C4-2B (cell line): ENCODE data around the gene VCL.

ENCODE experiments used
- H3K27ac ChIP-seq: fragments of 450-650 bp; 2 replicates; pipeline ENCODE4 v1.5.1; 2017
- ZFX ChIP-seq: fragments of 450-650 bp; IDR thresholded peaks from 2 replicates; pipeline ENCODE4 v1.6.1; 2017
- TF ChIP-seq, protein P1 (sequence below): fragments of 450-650 bp; conservative IDR thresholded peaks from 2 replicates; pipeline ENCODE4 v1.5.1; 2017; ENCODE audit warnings: mild to moderate bottlenecking

The VCL gene

DNA sequence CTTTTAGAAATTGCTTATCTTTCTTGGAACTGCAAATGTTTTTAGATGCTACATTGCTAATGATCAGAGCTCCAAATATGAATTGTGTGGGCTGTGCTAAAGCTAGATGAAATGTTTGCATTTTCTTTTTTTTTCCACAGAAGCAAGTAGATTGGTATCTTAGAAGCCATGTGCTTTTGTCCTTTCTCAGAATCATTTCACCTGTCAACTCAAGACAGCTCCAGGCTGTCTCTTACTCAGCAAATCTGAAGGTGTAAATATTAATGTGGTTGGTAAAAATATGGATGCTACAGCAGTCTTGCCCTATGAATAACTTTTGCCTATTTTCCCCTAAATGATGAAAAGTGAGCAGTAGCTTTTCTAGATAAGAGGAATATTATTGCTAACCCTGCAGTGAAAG, 111.5 kb downstream of the VCL start:
- TF ChIP-seq ZFX, result no peak
- TF ChIP-seq, protein P1, sequence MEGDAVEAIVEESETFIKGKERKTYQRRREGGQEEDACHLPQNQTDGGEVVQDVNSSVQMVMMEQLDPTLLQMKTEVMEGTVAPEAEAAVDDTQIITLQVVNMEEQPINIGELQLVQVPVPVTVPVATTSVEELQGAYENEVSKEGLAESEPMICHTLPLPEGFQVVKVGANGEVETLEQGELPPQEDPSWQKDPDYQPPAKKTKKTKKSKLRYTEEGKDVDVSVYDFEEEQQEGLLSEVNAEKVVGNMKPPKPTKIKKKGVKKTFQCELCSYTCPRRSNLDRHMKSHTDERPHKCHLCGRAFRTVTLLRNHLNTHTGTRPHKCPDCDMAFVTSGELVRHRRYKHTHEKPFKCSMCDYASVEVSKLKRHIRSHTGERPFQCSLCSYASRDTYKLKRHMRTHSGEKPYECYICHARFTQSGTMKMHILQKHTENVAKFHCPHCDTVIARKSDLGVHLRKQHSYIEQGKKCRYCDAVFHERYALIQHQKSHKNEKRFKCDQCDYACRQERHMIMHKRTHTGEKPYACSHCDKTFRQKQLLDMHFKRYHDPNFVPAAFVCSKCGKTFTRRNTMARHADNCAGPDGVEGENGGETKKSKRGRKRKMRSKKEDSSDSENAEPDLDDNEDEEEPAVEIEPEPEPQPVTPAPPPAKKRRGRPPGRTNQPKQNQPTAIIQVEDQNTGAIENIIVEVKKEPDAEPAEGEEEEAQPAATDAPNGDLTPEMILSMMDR, result no peak
- H3K27ac ChIP-seq, result no peak overlapping the region

DNA sequence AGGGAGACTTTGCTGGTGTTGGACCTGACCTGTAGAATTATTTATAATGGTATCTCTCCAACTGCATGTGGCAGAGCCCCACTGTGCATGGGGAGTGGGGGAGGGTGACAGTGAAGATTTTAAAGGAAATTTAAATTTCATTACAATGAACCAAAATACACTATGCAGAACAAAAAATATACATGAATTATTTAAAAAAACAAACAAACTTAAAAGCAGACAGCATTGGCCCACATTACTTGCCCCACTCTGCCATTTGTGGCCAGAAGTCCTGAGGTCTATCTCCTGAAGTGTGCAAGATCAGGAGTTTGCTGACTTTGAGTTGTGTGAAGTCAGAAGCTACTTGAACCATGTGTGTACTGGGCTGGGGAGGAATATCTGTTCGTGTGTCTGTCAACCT, 112.2 kb downstream of the VCL start:
- TF ChIP-seq ZFX, result no peak
- TF ChIP-seq, protein P1, result no peak
- H3K27ac ChIP-seq, result no peak overlapping the region

DNA sequence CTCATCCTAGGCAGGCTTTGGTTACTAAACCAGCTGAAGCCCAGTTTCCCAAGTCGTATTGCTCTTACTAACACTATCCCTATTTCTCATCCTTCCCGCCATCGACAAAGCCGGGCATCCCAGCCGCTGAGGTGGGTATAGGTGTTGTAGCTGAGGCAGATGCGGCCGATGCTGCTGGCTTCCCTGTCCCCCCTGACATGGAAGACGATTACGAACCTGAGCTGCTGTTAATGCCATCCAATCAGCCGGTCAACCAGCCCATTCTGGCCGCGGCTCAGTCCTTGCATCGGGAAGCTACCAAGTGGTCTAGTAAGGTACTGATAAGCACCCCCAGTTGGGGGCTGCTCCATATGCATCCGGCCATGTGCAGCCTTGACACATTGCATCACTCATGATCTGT, 113.9 kb downstream of the VCL start:
- TF ChIP-seq, protein P1, result no peak
- no peak for TF ChIP-seq ZFX
- no peak overlapping the region for H3K27ac ChIP-seq

DNA sequence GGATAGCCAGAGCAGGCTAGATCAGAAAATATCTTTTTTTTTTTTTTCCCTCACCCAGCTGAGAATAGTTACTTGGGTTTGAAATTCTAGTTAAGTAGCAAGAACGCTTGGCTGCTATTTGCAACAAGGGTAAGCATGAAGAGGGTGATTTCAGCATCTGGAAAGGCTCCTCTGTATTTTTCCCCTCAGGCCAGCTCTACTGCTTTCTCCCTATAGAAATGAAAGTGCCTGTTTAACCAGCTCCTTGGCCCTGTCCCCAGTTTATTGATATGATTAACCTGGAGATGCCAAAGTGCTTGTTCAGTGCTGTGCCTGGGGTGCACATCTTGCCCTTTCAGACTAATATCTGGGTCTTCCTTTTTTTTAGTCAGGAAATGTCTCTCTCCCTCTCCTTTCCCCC, 115.6 kb downstream of the VCL start:
- H3K27ac ChIP-seq, result no peak overlapping the region

DNA sequence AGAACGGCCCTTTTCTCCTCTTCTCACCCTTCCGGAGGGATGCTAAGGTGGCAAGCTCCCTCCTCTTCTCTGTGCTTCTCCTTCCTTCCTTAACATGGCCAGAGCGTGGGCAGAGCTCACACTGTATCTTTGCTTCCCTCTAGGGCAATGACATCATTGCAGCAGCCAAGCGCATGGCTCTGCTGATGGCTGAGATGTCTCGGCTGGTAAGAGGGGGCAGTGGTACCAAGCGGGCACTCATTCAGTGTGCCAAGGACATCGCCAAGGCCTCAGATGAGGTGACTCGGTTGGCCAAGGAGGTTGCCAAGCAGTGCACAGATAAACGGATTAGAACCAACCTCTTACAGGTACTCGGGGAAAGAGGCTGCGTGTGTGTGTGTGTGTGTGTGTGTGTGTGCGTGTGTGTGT, 116.1 kb downstream of the VCL start:
- no peak overlapping the region for H3K27ac ChIP-seq

More for the DNA sequence above, 115.6 kb downstream of the VCL start:
- TF ChIP-seq, protein P1, result no peak
- no peak for TF ChIP-seq ZFX

DNA sequence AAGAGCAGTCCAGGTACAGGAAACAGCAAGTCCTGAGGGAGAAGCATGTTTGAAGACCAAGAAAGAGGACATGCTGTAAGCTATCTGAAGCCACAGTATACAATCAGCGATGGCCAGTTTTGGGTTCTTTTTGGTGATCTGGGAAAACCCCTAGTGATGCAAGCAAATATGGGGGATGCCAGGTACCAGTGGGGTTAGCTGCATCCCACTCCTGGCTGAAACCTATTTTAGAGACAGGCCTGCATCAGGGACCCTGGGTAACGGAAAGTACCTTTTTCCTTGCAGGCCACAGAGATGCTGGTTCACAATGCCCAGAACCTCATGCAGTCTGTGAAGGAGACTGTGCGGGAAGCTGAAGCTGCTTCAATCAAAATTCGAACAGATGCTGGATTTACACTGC, 119.8 kb downstream of the VCL start:
- H3K27ac ChIP-seq, result no peak overlapping the region
- TF ChIP-seq, protein P1, result no peak
- TF ChIP-seq ZFX, result no peak

More for the DNA sequence above, 116.1 kb downstream of the VCL start:
- no peak for TF ChIP-seq ZFX
- TF ChIP-seq, protein P1, result no peak

DNA sequence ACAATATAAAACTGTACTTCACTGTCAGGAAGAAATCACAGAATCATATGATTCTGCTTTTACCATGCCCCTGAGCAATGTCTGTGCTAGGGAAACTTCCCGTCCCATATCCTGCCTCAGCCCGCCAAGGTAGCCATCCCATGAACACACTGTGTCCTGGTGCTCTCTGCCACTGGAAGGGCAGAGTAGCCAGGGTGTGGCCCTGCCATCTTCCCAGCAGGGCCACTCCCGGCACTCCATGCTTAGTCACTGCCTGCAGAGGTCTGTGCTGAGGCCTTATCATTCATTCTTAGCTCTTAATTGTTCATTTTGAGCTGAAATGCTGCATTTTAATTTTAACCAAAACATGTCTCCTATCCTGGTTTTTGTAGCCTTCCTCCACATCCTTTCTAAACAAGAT, 120.9 kb downstream of the VCL start:
- no peak overlapping the region for H3K27ac ChIP-seq
- TF ChIP-seq ZFX, result no peak
- TF ChIP-seq, protein P1, result no peak
